ENCODE results near the gene SORCS1. TPM values are rescaled to one million over a fixed set of nuclear protein-coding genes. Genes with fewer than 3 reads are reported as not detected.

The SORCS1 gene
- total RNA-seq, 6 experiments from 2014 or later: 0.04 to 0.16 (median 0.09) TPM; not detected in 2

DNA sequence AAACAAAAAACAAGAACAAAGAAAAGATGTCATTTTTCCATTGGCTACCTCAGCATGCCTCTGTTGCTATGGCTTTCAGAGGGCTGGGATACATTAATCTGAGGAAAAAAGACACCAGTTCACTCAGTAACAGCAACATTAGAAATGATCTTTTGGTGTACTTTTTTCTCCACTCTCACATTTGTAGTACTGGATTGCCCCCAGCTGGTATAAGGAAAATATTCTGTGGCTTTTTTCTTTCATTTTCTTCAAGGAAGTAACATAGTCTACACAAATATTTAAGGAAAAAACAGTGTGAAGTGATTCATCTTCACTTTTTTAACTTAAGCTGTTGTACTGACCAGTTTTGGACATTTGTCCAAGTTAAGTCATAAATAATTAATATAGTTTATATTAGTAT, 482.3 kb downstream of the SORCS1 start:
- intact Hi-C loops (cut with DNase I): no loop called here
- no peaks in the 10 kb centered on the region for H3K36me3 ChIP-seq
- DNase-seq (no peak), ATAC-seq (no peak)
- H3K4me1 ChIP-seq: no peaks in the 10 kb centered on the region
- H3K9me3 ChIP-seq: no peaks in the 10 kb centered on the region
- no peaks in the 10 kb centered on the region for H3K27me3 ChIP-seq
- H3K4me3 ChIP-seq: no peak overlapping the region
- TF ChIP-seq, protein P1, sequence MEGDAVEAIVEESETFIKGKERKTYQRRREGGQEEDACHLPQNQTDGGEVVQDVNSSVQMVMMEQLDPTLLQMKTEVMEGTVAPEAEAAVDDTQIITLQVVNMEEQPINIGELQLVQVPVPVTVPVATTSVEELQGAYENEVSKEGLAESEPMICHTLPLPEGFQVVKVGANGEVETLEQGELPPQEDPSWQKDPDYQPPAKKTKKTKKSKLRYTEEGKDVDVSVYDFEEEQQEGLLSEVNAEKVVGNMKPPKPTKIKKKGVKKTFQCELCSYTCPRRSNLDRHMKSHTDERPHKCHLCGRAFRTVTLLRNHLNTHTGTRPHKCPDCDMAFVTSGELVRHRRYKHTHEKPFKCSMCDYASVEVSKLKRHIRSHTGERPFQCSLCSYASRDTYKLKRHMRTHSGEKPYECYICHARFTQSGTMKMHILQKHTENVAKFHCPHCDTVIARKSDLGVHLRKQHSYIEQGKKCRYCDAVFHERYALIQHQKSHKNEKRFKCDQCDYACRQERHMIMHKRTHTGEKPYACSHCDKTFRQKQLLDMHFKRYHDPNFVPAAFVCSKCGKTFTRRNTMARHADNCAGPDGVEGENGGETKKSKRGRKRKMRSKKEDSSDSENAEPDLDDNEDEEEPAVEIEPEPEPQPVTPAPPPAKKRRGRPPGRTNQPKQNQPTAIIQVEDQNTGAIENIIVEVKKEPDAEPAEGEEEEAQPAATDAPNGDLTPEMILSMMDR (IDR thresholded peaks at IDR 0.05): no peak
- TF ChIP-seq POLR2A (IDR thresholded peaks at IDR 0.05): no peak
- no peak overlapping the region for H3K27ac ChIP-seq

DNA sequence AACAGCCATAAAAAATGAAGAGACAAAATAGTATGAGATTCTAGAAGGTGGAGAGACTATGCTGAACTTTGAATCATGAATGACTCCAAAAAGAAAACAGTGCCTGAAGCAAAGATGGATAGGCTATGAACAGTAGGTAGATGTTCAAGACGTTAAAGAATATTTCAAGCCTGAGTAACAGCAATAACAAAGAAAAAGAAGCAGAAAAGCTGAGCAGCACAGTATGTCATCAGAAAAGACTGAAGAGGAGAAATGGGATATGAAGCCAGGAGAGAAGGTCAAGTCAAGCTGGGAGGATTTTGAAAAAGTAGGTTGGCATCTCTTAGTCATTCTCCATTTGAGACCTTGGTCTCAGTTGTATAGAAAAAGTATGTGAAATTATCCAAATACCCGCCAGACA, 484.4 kb downstream of the SORCS1 start:
- ATAC-seq (no peak), DNase-seq (no peak)
- Histone ChIP-seq H3K27me3 (no peaks in the 10 kb centered on the region), H3K27ac (no peak overlapping the region), H3K36me3 (no peaks in the 10 kb centered on the region), H3K4me1 (no peaks in the 10 kb centered on the region), H3K4me3 (no peak overlapping the region), H3K9me3 (no peaks in the 10 kb centered on the region)
- whole genome bisulfite sequencing (ENCODE audit: insufficient coverage, low coverage, low lambda C conversion rate, missing lambda C conversion rate): 54% methylated on average over 2 of the region's 2 CpGs
- intact Hi-C loops (cut with DNase I): no loop called here
- TF ChIP-seq POLR2A (IDR thresholded peaks at IDR 0.05): no peak
- TF ChIP-seq, protein P1 (IDR thresholded peaks at IDR 0.05): no peak

DNA sequence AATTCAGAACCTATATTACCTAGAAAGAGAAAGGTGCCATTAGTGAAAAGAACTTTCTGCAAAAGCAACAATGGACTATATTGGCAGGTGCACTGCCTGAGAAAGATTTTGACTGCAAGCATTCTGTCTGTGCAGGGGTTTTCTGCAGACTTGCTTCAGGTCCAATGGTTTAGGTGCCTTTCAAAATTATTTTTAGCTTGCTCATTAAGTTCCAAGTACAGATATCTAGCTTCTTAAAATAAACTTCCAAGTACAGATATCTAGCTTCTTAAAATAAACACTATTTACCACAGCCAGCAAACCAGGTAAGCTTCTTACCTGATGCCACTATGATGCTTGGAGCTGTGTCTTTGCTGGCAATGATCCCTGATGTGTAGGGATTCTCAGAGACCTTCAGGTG, 485.2 kb downstream of the SORCS1 start:
- ATAC-seq (no peak), DNase-seq (no peak)
- Histone ChIP-seq H3K9me3 (no peaks in the 10 kb centered on the region), H3K36me3 (no peaks in the 10 kb centered on the region), H3K4me1 (no peaks in the 10 kb centered on the region), H3K27me3 (no peaks in the 10 kb centered on the region), H3K27ac (no peak overlapping the region), H3K4me3 (no peak overlapping the region)
- TF ChIP-seq, protein P1 (IDR thresholded peaks at IDR 0.05): no peak
- no peak for TF ChIP-seq POLR2A (IDR thresholded peaks at IDR 0.05)
- intact Hi-C loops (cut with DNase I): no loop called here

DNA sequence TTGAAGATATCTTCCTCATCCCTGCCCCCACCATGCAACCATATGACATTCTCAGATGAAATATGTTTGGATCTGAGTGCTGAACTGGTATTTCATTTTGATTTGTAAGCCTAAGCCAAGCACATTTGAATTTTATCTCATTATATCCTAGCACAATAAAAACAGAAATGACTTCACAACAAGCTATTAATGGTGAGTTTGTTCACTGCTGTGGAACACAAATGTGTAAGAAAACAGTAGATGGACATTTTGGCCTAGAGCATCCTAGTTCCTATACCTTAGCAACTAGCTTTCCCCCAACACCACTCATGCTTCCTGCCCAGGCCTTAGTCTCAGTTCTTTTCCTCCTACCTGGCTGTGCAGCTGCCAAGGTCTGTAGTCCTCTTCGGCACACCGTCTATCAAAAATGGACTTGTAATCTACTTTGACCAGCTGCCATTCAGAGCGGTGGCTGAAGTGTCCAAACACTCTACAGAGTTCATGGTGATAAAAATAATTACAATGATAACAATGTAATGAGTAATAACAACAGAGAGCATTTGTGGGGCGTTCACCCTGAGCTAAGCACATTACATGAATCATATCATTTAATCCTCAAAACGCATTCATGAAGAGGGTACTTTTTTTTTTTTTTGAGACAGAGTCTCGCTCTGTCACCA, 491.9 kb downstream of the SORCS1 start:
- H3K4me1 ChIP-seq: no peaks in the 10 kb centered on the region
- H3K9me3 ChIP-seq: no peaks in the 10 kb centered on the region
- H3K27ac ChIP-seq: no peak overlapping the region
- intact Hi-C loops (cut with DNase I): no loop called here
- ATAC-seq: no peak
- WGBS (ENCODE audit: insufficient coverage, low coverage, low lambda C conversion rate, missing lambda C conversion rate): 72% methylated on average over 6 of the region's 6 CpGs
- DNase-seq: no peak
- no peaks in the 10 kb centered on the region for H3K36me3 ChIP-seq
- H3K27me3 ChIP-seq: no peaks in the 10 kb centered on the region
- no peak overlapping the region for H3K4me3 ChIP-seq
- TF ChIP-seq, protein P1 (IDR thresholded peaks at IDR 0.05): no peak
- TF ChIP-seq POLR2A (IDR thresholded peaks at IDR 0.05): no peak

GRCh38 chr10:106661767-106662140, 502.8 kb downstream of the SORCS1 start:
- H3K9me3 ChIP-seq: no peaks in the 10 kb centered on the region
- DNase-seq: no peak
- no peak for ATAC-seq
- TF ChIP-seq, protein P1 (IDR thresholded peaks at IDR 0.05): no peak
- TF ChIP-seq POLR2A (IDR thresholded peaks at IDR 0.05): no peak
- H3K27me3 ChIP-seq: no peaks in the 10 kb centered on the region
- no peaks in the 10 kb centered on the region for H3K4me1 ChIP-seq
- WGBS (ENCODE audit: insufficient coverage, low coverage, low lambda C conversion rate, missing lambda C conversion rate): 62% methylated on average over 3 of the region's 3 CpGs
- no peak overlapping the region for H3K27ac ChIP-seq
- intact Hi-C loops (cut with DNase I): no loop called here
- H3K4me3 ChIP-seq: no peak overlapping the region
- H3K36me3 ChIP-seq: no peaks in the 10 kb centered on the region

All from right lobe of liver (tissue), 6 donors.